Sigmoid colon (tissue), 7 donors: ENCODE results near the gene GPR17. TPM values are rescaled to one million over a fixed set of nuclear protein-coding genes. Genes with fewer than 3 reads are reported as not detected.

Experiments used
- DNase-seq: peaks from one replicate; pipeline ENCODE4 v3.0.0-alpha.2; 2019
- H3K27ac ChIP-seq, 4 donors: fragments of 200-600 bp; sonication (generic); one replicate each; pipeline ENCODE4 v1.5.1; 2016 to 2019; ENCODE audit warnings: mild to moderate bottlenecking in 1 of 4
- H3K27me3 ChIP-seq, 3 donors: fragments of 200-600 bp; sonication (generic); one replicate each; pipeline ENCODE4 v1.5.1; 2019; ENCODE audit warnings: mild to moderate bottlenecking in 1 of 3
- H3K36me3 ChIP-seq, 4 donors: fragments of 200-600 bp; sonication (generic); one replicate each; pipeline ENCODE4 v1.5.1; 2016 to 2019
- H3K4me1 ChIP-seq, 4 donors: fragments of 200-600 bp; sonication (generic); one replicate each; pipeline ENCODE4 v1.5.1; 2017 to 2019
- H3K4me3 ChIP-seq, 4 donors: fragments of 200-600 bp; sonication (generic); one replicate each; pipeline ENCODE4 v1.5.1; 2017 to 2019; ENCODE audit warnings: mild to moderate bottlenecking in 2 of 4, moderate library complexity in 1 of 4
- H3K9me3 ChIP-seq, 4 donors: fragments of 200-600 bp in 3 of 4; sonication (generic) in 3 of 4; one replicate each; pipeline versions ENCODE4 v1.5.1 to v1.6.1; 2013 to 2019
- CTCF ChIP-seq, 4 experiments: fragments of 450-650 bp in 3 of 4; fragments of 200-600 bp in 1 of 4; IDR thresholded peaks; one replicate each; pipeline ENCODE4 v1.5.1; 2016 to 2019; ENCODE audit warnings: antibody characterized with exemption in 4 of 4, mild to moderate bottlenecking in 3 of 4, moderate library complexity in 2 of 4
- EP300 ChIP-seq, 4 donors: sonication (generic); formaldehyde crosslinking; IDR thresholded peaks; one replicate each; pipeline ENCODE4 v1.6.1; 2017; ENCODE audit warnings: antibody characterized with exemption in 4 of 4
- POLR2A ChIP-seq, 2 donors: fragments of 450-650 bp; IDR thresholded peaks; one replicate each; pipeline ENCODE4 v1.6.1; 2016; ENCODE audit warnings: antibody characterized with exemption in 2 of 2, mild to moderate bottlenecking in 2 of 2, moderate library complexity in 2 of 2
- POLR2AphosphoS5 ChIP-seq, 4 donors: sonication (generic); formaldehyde crosslinking; IDR thresholded peaks; one replicate each; pipeline ENCODE4 v1.6.1; 2017; ENCODE audit warnings: antibody characterized with exemption in 4 of 4
- WGBS, 2 donors: extraction: QIAGEN DNeasy Blood & Tissue Kit; methylation state at CpG; one replicate each; pipeline ENCODE4 v1.1.7; 2013; 5-methylcytosine and 5-hydroxymethylcytosine counted together
- intact Hi-C: fragments of 100-400 bp; cut with DNase I; formaldehyde crosslinking; loops from one replicate; pipeline ENCODE4 v1.15.1; 2023
- polyA plus RNA-seq, 3 donors: library from polyadenylated mRNA; stranded (reverse); fragments of 200-250 nt; gene quantifications; one replicate each; pipeline ENCODE4 v1.2.3, GENCODE V29; 2013
- total RNA-seq, 4 donors: library from RNA; depleted of rRNA; stranded (reverse); fragments of >200 nt; gene quantifications; one replicate each; pipeline ENCODE4 v1.1.0, GENCODE V29; 2016
- donor health status: healthy with polysubstance abuse.
- donor health status: Bipolar disorder and iron deficiency.
- donor health status: healthy.

Gene GPR17
- total and polyA plus RNA-seq, 7 donors, result 0.36 to 1.4 (median 0.60) TPM; not detected in 2

DNA sequence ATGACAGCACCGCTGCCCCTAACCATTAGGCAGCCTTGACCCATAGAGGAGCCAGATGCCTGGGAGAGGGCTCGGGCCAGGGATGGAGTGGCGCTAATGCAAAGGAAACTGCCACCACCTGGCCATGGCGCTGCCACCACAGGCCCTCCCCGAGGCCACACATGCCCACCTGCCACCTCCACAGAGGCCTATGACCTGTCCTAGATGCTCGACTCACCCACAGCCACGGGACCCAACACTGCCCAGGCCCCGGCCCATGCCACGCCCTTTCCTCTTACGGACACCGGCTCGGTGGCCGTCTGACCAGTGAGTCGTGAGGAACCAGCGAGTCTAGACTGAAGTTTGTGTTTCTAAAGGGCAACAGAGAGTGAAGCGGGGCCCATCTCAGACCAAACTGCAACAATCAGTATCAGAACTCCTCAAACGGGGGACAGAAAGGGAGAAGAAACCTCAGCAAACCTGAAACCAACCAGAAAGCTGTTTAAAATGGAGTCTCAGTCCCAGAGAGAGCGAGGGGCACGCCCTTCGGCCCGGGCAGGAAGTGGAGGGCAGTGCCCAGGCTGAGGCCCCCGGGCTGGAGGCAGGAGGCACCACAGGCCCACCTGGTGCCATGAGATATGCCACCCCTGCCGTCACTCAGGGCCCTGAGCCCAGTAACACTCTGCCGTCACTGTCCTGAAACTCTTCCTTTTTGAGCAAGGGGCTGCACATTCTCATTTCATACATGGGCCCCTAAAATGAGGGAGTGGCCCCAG, 711 bp downstream of the GPR17 start:
- Histone ChIP-seq H3K36me3 (peaks cover 4 to 47% (median 16%) of the 10 kb centered on the region in 4 donors), H3K27ac (peak overlapping the region; percentile 78 to 97 (median 92)), H3K4me3 (peak overlapping the region in 1 of 4 donors; percentile 18), H3K4me1 (peaks cover 0 to 99% (median 94%) of the 10 kb centered on the region in 4 donors), H3K9me3 (no peaks in the 10 kb centered on the region), H3K27me3 (no peaks in the 10 kb centered on the region)
- DNase-seq, result peak; percentile 66
- WGBS, 2 donors, result 70 to 77% methylated on average over 24 of the region's 24 CpGs
- TF ChIP-seq CTCF (IDR thresholded peaks at IDR 0.05) (no peak), POLR2AphosphoS5 (IDR thresholded peaks at IDR 0.05) (peak in 2 of 4 donors; percentile 7 to 17), EP300 (IDR thresholded peaks at IDR 0.05) (no peak), POLR2A (IDR thresholded peaks at IDR 0.05) (no peak)
- intact Hi-C loops, result loop anchor here (5.0 kb wide), 1 partner anchor 51 kb away; no protein-coding TSS in a partner anchor

GRCh38 chr2:127647242-127648190, 1.6 kb downstream of the GPR17 start:
- Histone ChIP-seq H3K27ac (peak overlapping the region; percentile 78 to 97 (median 92)), H3K9me3 (no peaks in the 10 kb centered on the region), H3K4me3 (peak overlapping the region in 1 of 4 donors; percentile 18), H3K36me3 (peaks cover 3 to 39% (median 9%) of the 10 kb centered on the region in 4 donors), H3K4me1 (peaks cover 0 to 99% (median 94%) of the 10 kb centered on the region in 4 donors), H3K27me3 (no peaks in the 10 kb centered on the region)
- intact Hi-C loops, result loop anchor here (2.0 to 5.0 kb wide), 2 partner anchors 13 to 50 kb away; no protein-coding TSS in a partner anchor
- TF ChIP-seq POLR2AphosphoS5 (IDR thresholded peaks at IDR 0.05), result peak in 2 of 4 donors; percentile 24 to 25
- no peak for TF ChIP-seq POLR2A (IDR thresholded peaks at IDR 0.05)
- peak; percentile 75 for DNase-seq
- WGBS, 2 donors, result 79 to 84% methylated on average over 16 of the region's 16 CpGs

DNA sequence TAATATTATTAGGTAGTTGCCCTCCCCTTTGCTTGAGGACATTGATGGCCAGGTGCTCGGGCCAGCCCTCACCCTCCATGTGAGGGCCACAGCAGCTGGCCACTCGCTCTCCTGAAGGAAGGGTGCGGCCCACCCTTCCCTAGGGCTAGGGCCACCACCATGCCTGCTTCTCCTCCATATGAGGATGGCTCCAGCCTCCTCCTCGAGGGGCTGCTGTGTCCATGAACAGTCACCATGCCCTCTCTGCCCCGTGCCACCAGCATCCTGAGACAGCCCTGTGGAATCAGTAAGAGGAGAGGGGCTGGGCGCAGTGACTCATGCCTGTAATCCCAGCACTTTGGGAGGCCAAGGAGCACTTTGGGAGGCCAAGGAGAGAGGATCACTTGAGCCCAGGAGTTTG, 2.4 kb downstream of the GPR17 start:
- Histone ChIP-seq H3K36me3 (peaks cover 0 to 35% (median 7%) of the 10 kb centered on the region in 4 donors), H3K4me1 (peaks cover 0 to 99% (median 94%) of the 10 kb centered on the region in 4 donors), H3K4me3 (peak overlapping the region in 1 of 4 donors; percentile 18), H3K27me3 (no peaks in the 10 kb centered on the region), H3K9me3 (no peaks in the 10 kb centered on the region), H3K27ac (peak overlapping the region; percentile 78 to 97 (median 92))
- no peak for TF ChIP-seq CTCF (IDR thresholded peaks at IDR 0.05)
- TF ChIP-seq POLR2AphosphoS5 (IDR thresholded peaks at IDR 0.05), result peak in 1 of 4 donors; percentile 7
- DNase-seq, result peak; percentile 62
- 80 to 86% methylated on average over 6 of the region's 6 CpGs for WGBS, 2 donors
- intact Hi-C loops, result loop anchor here (2.0 to 5.0 kb wide), 2 partner anchors 14 to 49 kb away; no protein-coding TSS in a partner anchor

DNA sequence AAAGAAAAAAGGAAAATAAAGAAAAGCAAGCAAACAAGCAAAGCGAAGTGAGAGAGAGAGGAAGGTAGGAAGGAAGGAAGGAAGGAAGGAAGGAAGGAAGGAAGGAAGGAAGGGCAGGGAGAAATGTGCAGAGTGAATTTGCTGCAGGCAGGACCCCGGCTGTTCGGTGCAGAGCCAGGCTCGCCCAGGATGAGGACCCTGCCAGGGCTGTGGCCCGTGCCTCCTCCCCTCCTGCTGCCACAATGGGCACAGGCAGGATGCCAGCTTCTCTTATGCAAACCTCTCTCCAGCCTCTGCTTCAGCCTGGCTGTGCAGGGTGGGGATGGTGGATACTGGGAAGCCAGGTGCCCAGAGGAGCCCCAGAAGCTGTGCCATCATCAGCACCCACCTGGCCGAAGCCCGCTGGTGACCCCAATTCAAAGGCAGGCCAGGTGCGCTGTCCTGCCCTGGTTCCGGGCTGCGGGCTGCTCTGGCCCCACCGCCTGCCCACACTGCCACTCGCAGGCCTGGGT, 3.2 kb downstream of the GPR17 start:
- H3K27ac ChIP-seq, result peak overlapping the region; percentile 86 to 97 (median 92)
- peak; percentile 89 for DNase-seq
- 69 to 70% methylated on average over 12 of the region's 12 CpGs for WGBS, 2 donors
- H3K4me3 ChIP-seq, result peak overlapping the region in 2 of 4 donors; percentile 8 to 36
- intact Hi-C loops, result loop anchor here (2.0 to 5.0 kb wide), 2 partner anchors 14 to 48 kb away; no protein-coding TSS in a partner anchor
- H3K9me3 ChIP-seq, result no peaks in the 10 kb centered on the region
- H3K4me1 ChIP-seq, result peaks cover 0 to 99% (median 94%) of the 10 kb centered on the region in 4 donors
- no peaks in the 10 kb centered on the region for H3K27me3 ChIP-seq
- H3K36me3 ChIP-seq, result peaks cover 4 to 41% (median 14%) of the 10 kb centered on the region in 4 donors
- peak in 1 of 4 donors; percentile 62 for TF ChIP-seq POLR2AphosphoS5 (IDR thresholded peaks at IDR 0.05)
- no peak for TF ChIP-seq EP300 (IDR thresholded peaks at IDR 0.05)

- peaks cover 7 to 41% (median 18%) of the 10 kb centered on the region in 4 donors for H3K36me3 ChIP-seq
- TF ChIP-seq CTCF (IDR thresholded peaks at IDR 0.05) (peak in 3 of 4 experiments; percentile 74 to 82 (median 80)), POLR2AphosphoS5 (IDR thresholded peaks at IDR 0.05) (peak in 2 of 4 donors; percentile 51 to 56), EP300 (IDR thresholded peaks at IDR 0.05) (no peak), POLR2A (IDR thresholded peaks at IDR 0.05) (no peak)
- DNase-seq, result peak; percentile 94
- peak overlapping the region; percentile 86 to 97 (median 92) for H3K27ac ChIP-seq
- H3K4me3 ChIP-seq, result peak overlapping the region in 2 of 4 donors; percentile 8 to 36
- intact Hi-C loops, result loop anchor here (2.0 to 5.0 kb wide), 2 partner anchors 15 to 48 kb away; no protein-coding TSS in a partner anchor
- H3K27me3 ChIP-seq, result no peaks in the 10 kb centered on the region
- WGBS, 2 donors, result 5 to 8% methylated on average over 7 of the region's 7 CpGs
- H3K9me3 ChIP-seq, result no peaks in the 10 kb centered on the region
- H3K4me1 ChIP-seq, result peaks cover 0 to 99% (median 94%) of the 10 kb centered on the region in 4 donors
Measured at GRCh38 chr2:127649684-127650040, 3.7 kb downstream of the GPR17 start.
